Panc1 (cell line): ENCODE results near the gene PGF. TPM values are rescaled to one million over a fixed set of nuclear protein-coding genes. Genes with fewer than 3 reads are reported as not detected.

ENCODE experiments used
- ATAC-seq: fragments of 200-7000 bp; cut with Tn5 transposase; 2 replicates; pipeline ENCODE4 v1.9.1; 2020; ENCODE audit warnings: mild to moderate bottlenecking, moderate library complexity
- BruUV-seq: library from RNA; stranded (reverse); fragments of 400-500 nt; replicated peaks from 2 replicates; lab custom pipeline; 2021; lab: Mats Ljungman, UMichigan
- CTCF ChIA-PET: fragments of 300-600 bp; sonication (Branson Sonifier 250); formaldehyde crosslinking; loops from one replicate; lab custom pipeline; 2022; ENCODE audit warnings: antibody characterized with exemption; lab: Charles Lee
- POLR2A ChIA-PET: fragments of 300-600 bp; sonication (Branson Sonifier 250); formaldehyde crosslinking; loops from one replicate; lab custom pipeline; 2022; ENCODE audit warnings: antibody characterized with exemption; lab: Charles Lee
- DNase-seq: peaks from one replicate; pipeline ENCODE4 v3.0.0-alpha.2; 2010; ENCODE audit warnings: low read depth, low spot score
- H3K27ac ChIP-seq: 2 replicates; pipeline ENCODE4 v1.5.1; 2011; ENCODE audit warnings: mild to moderate bottlenecking, low read length, inconsistent platforms
- H3K27me3 ChIP-seq: fragments of 200-500 bp; sonication (Bioruptor generic); 2 replicates; pipeline ENCODE4 v1.6.0; 2014; ENCODE audit warnings: low read length, inconsistent platforms; ENCODE audit not compliant: control insufficient read depth, insufficient read depth
- H3K36me3 ChIP-seq: fragments of 200-500 bp; sonication (Bioruptor generic); 2 replicates; pipeline ENCODE4 v1.5.1; 2014; ENCODE audit warnings: inconsistent platforms, mild to moderate bottlenecking, low read length, moderate library complexity; ENCODE audit not compliant: control insufficient read depth, insufficient read depth
- H3K4me1 ChIP-seq: 2 replicates; pipeline ENCODE4 v1.5.1; 2011; ENCODE audit warnings: inconsistent platforms, mild to moderate bottlenecking, low read length, moderate library complexity; ENCODE audit not compliant: control insufficient read depth, insufficient read depth
- H3K4me3 ChIP-seq, 2 experiments: 2 replicates each; pipeline ENCODE4 v1.5.1; 2011 to 2012; ENCODE audit warnings: low read depth in 2 of 2, low read length in 2 of 2, mild to moderate bottlenecking in 2 of 2, inconsistent platforms in 1 of 2, moderate library complexity in 1 of 2
- H3K9me3 ChIP-seq: fragments of 200-500 bp; sonication (Bioruptor generic); 2 replicates; pipeline ENCODE4 v1.5.1; 2014; ENCODE audit warnings: low read depth, mild to moderate bottlenecking, inconsistent platforms, low read length, moderate library complexity; ENCODE audit not compliant: control insufficient read depth, insufficient read depth
- CTCF ChIP-seq: fragments of 450-650 bp; IDR thresholded peaks from 2 replicates; pipeline ENCODE4 v1.5.1; 2017; ENCODE audit warnings: mild to moderate bottlenecking
- POLR2AphosphoS5 ChIP-seq: IDR thresholded peaks from 2 replicates; pipeline ENCODE4 v1.6.1; 2012; ENCODE audit warnings: mild to moderate bottlenecking, low read depth, low read length, moderate library complexity
- REST ChIP-seq, 2 experiments: IDR thresholded peaks; 2 replicates each; pipeline ENCODE4 v1.6.1; 2011 to 2012; ENCODE audit warnings: low read depth in 2 of 2, control low read depth in 1 of 2, low read length in 1 of 2, mild to moderate bottlenecking in 1 of 2, moderate library complexity in 1 of 2; ENCODE audit not compliant: insufficient read depth in 1 of 2
- SIN3A ChIP-seq: IDR thresholded peaks from 2 replicates; pipeline ENCODE4 v1.6.1; 2012; ENCODE audit warnings: low read depth, mild to moderate bottlenecking, low read length, moderate library complexity, borderline replicate concordance; ENCODE audit not compliant: insufficient read depth
- TCF7L2 ChIP-seq: IDR thresholded peaks from 2 replicates; pipeline ENCODE4 v1.6.1; 2011; ENCODE audit warnings: mild to moderate bottlenecking, low read depth, low read length, inconsistent platforms
- in situ Hi-C: cut with HindIII; loops from 2 replicates; pipeline ENCODE4 v1.10.0; 2016; ENCODE audit warnings: low sequenced_read_pairs, low pct_unique_long_range_greater_than_20kb
- intact Hi-C: fragments of 100-400 bp; cut with micrococcal nuclease; formaldehyde crosslinking; loops from one replicate; pipeline ENCODE4 v1.10.0; 2022; ENCODE audit not compliant: unreplicated experiment
- total RNA-seq: library from RNA; stranded (reverse); gene quantifications from one replicate; pipeline ENCODE4 v1.2.1, GENCODE V29; 2021; ENCODE audit not compliant: unreplicated experiment

PGF gene
- total RNA-seq, 1 experiment from 2014 or later = 7.3 TPM

- CTCF ChIA-PET = no interaction called here
- DNase-seq (no peak), ATAC-seq (no peak)
- Histone ChIP-seq H3K27me3 (no peaks in the 10 kb centered on the region), H3K27ac (no peak overlapping the region), H3K9me3 (no peaks in the 10 kb centered on the region), H3K4me1 (no peaks in the 10 kb centered on the region), H3K36me3 (no peaks in the 10 kb centered on the region), H3K4me3 (no peak overlapping the region)
- intact Hi-C loops (no loop called here), in situ Hi-C loops (no loop called here)
- no TSS peak for BruUV-seq
- POLR2A ChIA-PET = no interaction called here
- no peak for TF ChIP-seq TCF7L2
- no peak for TF ChIP-seq REST (IDR thresholded peaks at IDR 0.05; ENCODE audit: insufficient read depth in 1 of 2, low read depth in 2 of 2, low read length in 1 of 2)
- TF ChIP-seq SIN3A = no peak
- no peak for TF ChIP-seq CTCF
- no peak for TF ChIP-seq POLR2AphosphoS5
Observed at GRCh38 chr14:74964787-74965485, 9.5 kb upstream of the PGF start.

- ATAC-seq = peak; percentile 20; the same call in 1 of the 2 replicates
- POLR2A ChIA-PET = no interaction called here
Observed at GRCh38 chr14:74963705-74964271, 8.4 kb upstream of the PGF start.

More at GRCh38 chr14:74963705-74964271, 8.4 kb upstream of the PGF start:
- in situ Hi-C loops (no loop called here), intact Hi-C loops (no loop called here)
- CTCF ChIA-PET = no interaction called here
- TF ChIP-seq SIN3A (no peak), POLR2AphosphoS5 (no peak), CTCF (no peak), TCF7L2 (no peak), REST (IDR thresholded peaks at IDR 0.05; ENCODE audit: insufficient read depth in 1 of 2, low read depth in 2 of 2, low read length in 1 of 2) (no peak)
- no peaks in the 10 kb centered on the region for H3K27me3 ChIP-seq
- no peaks in the 10 kb centered on the region for H3K36me3 ChIP-seq
- BruUV-seq = no TSS peak
- DNase-seq = no peak
- H3K4me3 ChIP-seq = no peak overlapping the region
- H3K9me3 ChIP-seq = no peaks in the 10 kb centered on the region
- no peaks in the 10 kb centered on the region for H3K4me1 ChIP-seq
- H3K27ac ChIP-seq = no peak overlapping the region
